ENCODE data around the gene ICE1. TPM values are rescaled to one million over a fixed set of nuclear protein-coding genes. Genes with fewer than 3 reads are reported as not detected.

ICE1 gene
- total RNA-seq, 3 donors from 2014 or later, result 33.1 to 47.7 (median 34.1) TPM

DNA sequence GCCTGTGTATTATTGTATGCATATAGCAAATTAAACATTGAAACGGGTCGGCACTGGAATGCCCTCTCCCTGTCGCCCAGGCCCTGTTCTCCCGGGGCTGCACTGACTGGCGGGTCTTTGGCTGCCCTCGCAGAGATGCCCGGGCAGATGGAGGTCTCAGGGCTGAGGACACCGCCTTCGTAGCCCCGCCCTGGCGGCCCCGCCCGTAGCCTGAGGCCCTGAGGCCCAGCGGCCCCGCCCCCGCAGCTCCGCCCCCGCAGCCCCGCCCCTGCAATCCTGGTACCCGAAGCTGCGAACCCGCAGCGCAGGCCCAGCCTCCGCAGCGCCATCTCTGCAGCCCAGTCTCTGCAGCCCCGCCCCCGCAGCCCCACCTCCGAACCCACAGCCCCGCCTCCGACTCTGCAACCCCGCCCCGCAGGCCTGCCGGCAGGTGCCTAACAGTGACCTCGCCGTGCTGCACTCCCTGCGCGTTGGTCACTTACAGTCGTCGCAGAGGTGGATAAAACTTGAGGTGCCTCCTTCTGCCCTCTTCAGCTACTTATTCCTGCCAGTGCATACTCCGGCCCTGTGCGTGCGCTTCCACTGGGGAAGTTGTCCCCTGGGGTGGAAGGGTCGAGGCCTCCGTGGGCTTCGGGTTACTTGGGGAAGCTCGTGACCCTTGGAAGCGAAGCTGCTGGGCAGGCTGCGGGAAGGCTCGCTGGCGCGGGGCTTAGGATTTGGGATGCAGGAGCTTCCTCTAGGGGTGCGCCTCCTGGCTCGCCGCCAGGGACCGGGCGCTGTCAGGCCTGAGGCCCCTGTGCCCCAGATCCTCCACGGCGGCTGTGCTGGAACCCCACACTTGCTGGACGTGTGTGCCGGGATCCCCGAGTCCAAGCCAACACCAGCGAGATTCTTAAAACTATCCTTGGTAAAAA, 72.3 kb downstream of the ICE1 start:
- Histone ChIP-seq H3K36me3 (no peaks in the 10 kb centered on the region), H3K4me3 (peak overlapping the region; percentile 3 to 51 (median 32)), H3K27me3 (no peaks in the 10 kb centered on the region), H3K4me1 (no peaks in the 10 kb centered on the region), H3K27ac (no peak overlapping the region), H3K9me3 (no peaks in the 10 kb centered on the region)
- TF ChIP-seq POLR2A (IDR thresholded peaks at IDR 0.05), result no peak
- no peak for TF ChIP-seq POLR2AphosphoS5 (IDR thresholded peaks at IDR 0.05)
- TF ChIP-seq, protein P1, sequence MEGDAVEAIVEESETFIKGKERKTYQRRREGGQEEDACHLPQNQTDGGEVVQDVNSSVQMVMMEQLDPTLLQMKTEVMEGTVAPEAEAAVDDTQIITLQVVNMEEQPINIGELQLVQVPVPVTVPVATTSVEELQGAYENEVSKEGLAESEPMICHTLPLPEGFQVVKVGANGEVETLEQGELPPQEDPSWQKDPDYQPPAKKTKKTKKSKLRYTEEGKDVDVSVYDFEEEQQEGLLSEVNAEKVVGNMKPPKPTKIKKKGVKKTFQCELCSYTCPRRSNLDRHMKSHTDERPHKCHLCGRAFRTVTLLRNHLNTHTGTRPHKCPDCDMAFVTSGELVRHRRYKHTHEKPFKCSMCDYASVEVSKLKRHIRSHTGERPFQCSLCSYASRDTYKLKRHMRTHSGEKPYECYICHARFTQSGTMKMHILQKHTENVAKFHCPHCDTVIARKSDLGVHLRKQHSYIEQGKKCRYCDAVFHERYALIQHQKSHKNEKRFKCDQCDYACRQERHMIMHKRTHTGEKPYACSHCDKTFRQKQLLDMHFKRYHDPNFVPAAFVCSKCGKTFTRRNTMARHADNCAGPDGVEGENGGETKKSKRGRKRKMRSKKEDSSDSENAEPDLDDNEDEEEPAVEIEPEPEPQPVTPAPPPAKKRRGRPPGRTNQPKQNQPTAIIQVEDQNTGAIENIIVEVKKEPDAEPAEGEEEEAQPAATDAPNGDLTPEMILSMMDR (IDR thresholded peaks at IDR 0.05), result no peak
- intact Hi-C loops (cut with DNase I; ENCODE audit: low total_unique reads), result no loop called here
- peak; percentile 30 to 57 for DNase-seq (ENCODE audit: low spot score in 2 of 2)

DNA sequence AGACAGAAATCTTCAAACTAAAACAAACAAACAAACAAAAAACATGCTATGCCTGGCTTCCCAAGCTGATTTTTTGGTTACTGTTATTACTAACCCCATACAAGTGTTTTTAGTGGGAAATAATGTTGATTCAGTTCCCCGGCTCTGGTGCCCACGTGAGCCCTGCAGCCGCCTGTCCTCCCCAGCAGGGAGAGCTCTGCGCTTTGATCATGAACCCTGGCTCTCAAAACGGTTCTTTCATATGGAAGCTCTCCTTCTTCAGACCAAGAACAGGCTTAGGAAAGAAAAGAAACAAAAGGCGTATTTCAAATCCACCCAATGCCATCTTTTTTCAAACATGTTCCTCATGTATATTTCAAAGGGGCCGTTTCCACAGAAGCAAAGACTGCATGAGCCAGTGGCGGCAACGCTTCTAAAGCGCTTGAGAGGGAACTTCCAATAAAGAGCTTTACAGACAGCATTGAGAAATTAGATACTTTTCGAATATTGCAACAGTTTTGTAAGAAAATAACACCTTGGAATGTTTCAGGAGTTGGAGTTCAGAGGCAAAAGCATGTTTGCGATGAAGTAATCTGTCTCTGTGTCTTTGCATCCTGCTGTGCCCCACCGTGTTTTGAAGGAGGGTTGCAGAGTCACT, 74.8 kb downstream of the ICE1 start:
- no peaks in the 10 kb centered on the region for H3K4me1 ChIP-seq
- no peak for DNase-seq (ENCODE audit: low spot score in 2 of 2)
- intact Hi-C loops (cut with DNase I; ENCODE audit: low total_unique reads), result no loop called here

DNA sequence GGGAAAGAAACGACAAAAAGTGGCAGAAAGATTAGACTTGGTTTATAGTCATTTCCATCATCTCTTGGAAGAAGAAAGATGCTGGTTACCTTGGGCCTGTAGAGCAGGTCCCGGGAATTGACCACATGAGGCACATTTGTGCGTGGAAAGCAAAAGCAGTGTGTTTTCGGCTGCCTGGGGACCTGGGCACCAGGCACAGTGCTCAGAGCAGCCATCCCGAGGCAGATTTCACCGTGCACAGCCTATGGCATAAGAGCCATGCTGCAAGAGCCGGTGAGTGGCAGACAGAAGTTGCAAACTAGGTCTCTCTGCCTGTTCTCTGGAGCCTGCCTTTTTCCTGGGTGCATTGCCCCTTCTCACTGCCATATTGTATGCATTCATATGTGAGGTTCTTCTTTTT, 77.0 kb downstream of the ICE1 start:
- TF ChIP-seq POLR2AphosphoS5 (IDR thresholded peaks at IDR 0.05) (no peak), POLR2A (IDR thresholded peaks at IDR 0.05) (no peak)
- TF ChIP-seq, protein P1 (IDR thresholded peaks at IDR 0.05), result no peak
- H3K27ac ChIP-seq, result no peak overlapping the region
- intact Hi-C loops (cut with DNase I; ENCODE audit: low total_unique reads), result no loop called here
- peaks cover 0 to 14% of the 10 kb centered on the region in 2 donors for H3K9me3 ChIP-seq
- H3K4me3 ChIP-seq, result no peak overlapping the region
- H3K36me3 ChIP-seq, result no peaks in the 10 kb centered on the region
- DNase-seq (ENCODE audit: low spot score in 2 of 2), result no peak
- H3K27me3 ChIP-seq, result no peaks in the 10 kb centered on the region
- H3K4me1 ChIP-seq, result no peaks in the 10 kb centered on the region

More for the DNA sequence above, 74.8 kb downstream of the ICE1 start:
- H3K9me3 ChIP-seq, result no peaks in the 10 kb centered on the region
- no peaks in the 10 kb centered on the region for H3K27me3 ChIP-seq
- no peak overlapping the region for H3K4me3 ChIP-seq
- TF ChIP-seq, protein P1 (IDR thresholded peaks at IDR 0.05), result peak in 2 of 3 donors; percentile 38 to 47
- no peak for TF ChIP-seq POLR2AphosphoS5 (IDR thresholded peaks at IDR 0.05)
- no peak for TF ChIP-seq POLR2A (IDR thresholded peaks at IDR 0.05)
- no peak overlapping the region for H3K27ac ChIP-seq
- H3K36me3 ChIP-seq, result no peaks in the 10 kb centered on the region

DNA sequence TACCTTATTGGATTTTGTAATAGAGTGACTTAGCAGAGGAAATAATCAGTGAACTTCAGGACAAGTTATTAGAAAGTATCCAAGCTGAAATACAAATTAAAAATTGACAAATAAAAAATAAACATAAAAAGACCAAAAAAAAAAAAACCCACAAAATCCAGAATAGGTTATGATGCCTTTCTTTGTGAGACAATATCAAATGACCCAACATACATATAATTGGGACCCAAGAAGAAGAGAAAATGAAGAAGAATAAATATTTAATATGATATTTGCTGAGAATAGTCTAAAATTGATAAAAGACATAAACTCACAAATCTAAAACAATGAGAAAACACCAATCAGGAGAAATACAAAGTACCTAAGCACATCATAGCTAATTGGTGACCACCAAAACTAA, 81.8 kb downstream of the ICE1 start:
- TF ChIP-seq POLR2AphosphoS5 (IDR thresholded peaks at IDR 0.05), result no peak
- TF ChIP-seq, protein P1 (IDR thresholded peaks at IDR 0.05), result no peak
- no peak for TF ChIP-seq POLR2A (IDR thresholded peaks at IDR 0.05)
- Histone ChIP-seq H3K27ac (no peak overlapping the region), H3K27me3 (no peaks in the 10 kb centered on the region), H3K9me3 (peaks cover 0 to 14% of the 10 kb centered on the region in 2 donors), H3K4me3 (no peak overlapping the region), H3K4me1 (no peaks in the 10 kb centered on the region), H3K36me3 (no peaks in the 10 kb centered on the region)
- no peak for DNase-seq (ENCODE audit: low spot score in 2 of 2)
- intact Hi-C loops (cut with DNase I; ENCODE audit: low total_unique reads), result no loop called here

DNA sequence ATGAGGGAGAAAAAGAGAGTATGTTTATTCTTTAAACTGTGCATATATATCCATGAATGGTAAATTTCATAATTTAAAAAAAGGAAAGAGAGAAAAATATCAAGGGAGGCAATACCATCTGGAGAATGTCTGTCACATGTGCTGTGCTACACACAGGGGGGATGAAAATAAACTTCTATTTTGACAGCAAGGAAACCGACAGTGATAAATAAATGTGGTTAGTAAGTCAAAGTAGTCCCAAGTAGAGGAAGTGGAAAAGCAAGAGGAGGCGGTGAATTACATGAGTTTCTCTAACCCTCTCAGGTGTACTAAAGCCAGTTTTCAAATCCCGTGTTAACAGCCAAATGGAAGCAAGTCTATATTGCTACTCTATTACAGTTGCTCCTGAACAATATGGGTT, 83.3 kb downstream of the ICE1 start:
- Histone ChIP-seq H3K27ac (no peak overlapping the region), H3K36me3 (no peaks in the 10 kb centered on the region), H3K27me3 (no peaks in the 10 kb centered on the region), H3K4me1 (no peaks in the 10 kb centered on the region), H3K4me3 (no peak overlapping the region), H3K9me3 (peaks cover 0 to 14% of the 10 kb centered on the region in 2 donors)
- no peak for DNase-seq (ENCODE audit: low spot score in 2 of 2)
- intact Hi-C loops (cut with DNase I; ENCODE audit: low total_unique reads), result no loop called here
- TF ChIP-seq POLR2A (IDR thresholded peaks at IDR 0.05) (no peak), POLR2AphosphoS5 (IDR thresholded peaks at IDR 0.05) (no peak)
- TF ChIP-seq, protein P1 (IDR thresholded peaks at IDR 0.05), result no peak
